HG03066 (cell line): ENCODE results near the gene FAM181B.

ENCODE experiments used
- ATAC-seq: cut with Tn5 transposase; IDR thresholded peaks from one replicate; pipeline ENCODE4 v1.9.1; 2021; ENCODE audit warnings: low read depth; ENCODE audit not compliant: unreplicated experiment

FAM181B gene

DNA sequence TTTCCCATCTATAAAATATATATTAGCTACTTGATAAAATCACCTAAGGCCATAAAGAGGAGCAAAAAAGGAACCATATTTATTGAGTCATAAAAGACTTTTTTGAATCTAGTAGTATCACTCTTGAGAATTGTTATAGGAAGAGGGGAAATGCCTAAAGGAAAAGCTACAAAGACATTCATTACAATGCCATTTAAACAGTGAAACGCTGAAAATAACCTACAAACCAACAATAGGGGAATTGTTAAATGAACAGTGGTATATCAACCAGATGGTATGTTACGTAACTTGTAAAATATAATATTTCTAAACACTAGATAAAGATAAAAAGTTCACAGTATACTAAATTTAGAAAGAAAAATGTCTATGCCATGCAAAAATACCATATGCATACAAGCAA, 47.5 kb downstream of the FAM181B start:
- ATAC-seq, result no peak

DNA sequence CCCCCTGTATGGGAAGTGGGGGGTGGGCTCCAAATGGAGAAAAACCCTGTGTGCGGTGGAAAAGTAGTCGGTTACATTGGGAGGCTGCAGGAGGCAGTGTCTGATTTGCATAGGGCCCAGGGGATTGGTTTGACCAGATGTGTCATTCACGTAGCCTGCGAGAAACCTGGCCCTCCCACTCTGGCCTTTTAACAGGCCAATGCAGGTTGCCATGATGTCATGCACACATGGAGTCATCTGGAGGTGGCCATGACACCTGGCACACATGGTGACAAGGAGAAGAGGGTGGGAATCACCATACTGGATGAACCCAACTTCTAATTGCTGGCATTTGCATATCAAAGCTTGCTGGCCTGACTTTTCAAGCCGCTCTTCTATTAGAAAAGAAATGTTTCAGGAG, 50.6 kb downstream of the FAM181B start:
- ATAC-seq, result no peak

DNA sequence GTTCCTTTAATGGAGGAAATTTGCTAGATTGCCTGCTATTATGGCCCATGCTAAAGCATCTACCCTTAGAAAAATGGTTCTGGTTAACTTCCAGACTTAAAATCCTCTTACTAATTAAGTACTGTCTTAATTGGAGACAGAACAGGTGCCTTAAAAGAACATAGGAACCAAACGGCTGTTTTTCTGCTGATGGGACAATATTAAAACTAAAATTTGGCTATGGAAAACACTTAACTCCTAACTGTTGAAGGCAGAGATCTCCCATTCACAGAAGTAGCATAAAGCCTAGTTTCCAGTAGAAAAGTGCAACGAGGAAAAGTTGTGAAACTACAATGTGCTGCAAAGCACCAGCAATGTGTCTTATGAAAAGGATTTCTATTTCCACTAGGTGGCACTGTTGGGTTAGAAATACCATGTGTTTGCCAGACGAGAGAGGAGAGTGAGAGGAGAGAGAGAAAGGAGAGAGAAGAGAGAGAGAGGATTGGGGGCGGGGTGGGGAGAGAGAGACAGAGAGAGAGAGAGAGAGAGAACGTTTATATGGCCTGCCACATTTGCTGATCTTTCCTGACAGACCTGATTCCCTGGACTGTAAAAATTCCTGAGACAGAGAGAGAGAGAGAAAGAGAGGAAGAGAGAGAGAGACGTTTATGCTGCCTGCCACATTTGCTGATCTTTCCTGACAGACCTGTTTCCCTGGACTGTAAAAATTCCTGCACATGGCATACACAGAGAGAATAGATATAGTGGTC, 51.5 kb downstream of the FAM181B start:
- no peak for ATAC-seq

DNA sequence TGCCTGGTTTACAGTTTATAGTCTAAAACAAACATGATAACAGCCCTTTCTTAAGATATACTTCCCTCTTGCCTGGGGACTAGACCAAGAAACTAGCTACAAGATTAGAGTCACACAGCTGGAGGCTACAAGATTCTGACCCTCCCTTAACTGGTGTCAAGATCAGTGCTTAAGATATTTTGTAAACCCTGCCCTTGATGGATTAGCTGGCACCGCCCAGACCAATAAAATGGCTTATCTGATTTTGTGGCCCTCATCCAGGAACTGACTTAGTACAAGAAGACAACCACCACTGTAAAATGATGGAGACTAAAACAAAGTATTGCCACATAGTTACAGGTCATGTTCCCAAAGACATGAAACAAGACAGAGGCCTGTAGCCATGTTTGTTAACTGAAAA, 53.4 kb downstream of the FAM181B start:
- no peak for ATAC-seq
